NCI-H526 treated with DMSO at 0.1 percent for 48 hours (cell line): Measurements from ENCODE around the gene CACNA2D3.

Source experiments
- DNase-seq: peaks from one replicate; lab custom pipeline; 2025; lab: John Stamatoyannopoulos, UW

Gene CACNA2D3

DNA sequence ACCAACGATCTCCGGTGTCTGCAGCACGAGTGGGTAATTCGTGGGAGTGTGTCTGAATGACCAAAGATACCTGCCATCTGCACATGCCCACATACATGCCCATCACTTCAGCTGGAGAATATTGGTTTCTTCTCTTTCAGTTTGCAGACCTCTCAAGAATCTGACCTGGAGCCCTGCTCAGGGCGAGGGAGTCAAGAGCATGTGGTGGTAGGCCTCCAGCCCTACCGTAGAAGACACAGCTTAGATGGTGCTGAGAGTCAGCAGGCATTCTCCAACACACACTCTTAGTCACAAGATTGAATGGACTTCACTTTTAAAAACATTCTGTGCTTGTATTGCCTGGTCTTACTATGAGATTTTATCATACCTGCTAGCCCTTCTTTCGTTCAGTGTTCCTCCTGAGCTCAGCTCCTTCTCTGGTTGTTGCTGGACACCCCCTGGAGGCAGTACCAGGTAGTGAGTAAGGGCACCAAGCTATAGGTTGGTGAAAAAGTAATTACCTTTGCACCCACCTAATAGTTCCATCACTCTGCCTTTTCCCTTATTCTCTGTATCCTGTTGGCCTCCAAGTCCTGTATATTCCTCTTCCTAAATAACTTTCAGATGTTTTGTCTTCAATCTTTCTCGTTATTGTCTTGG is 252.0 kb downstream of the CACNA2D3 start:
- DNase-seq = peak; percentile 11

DNA sequence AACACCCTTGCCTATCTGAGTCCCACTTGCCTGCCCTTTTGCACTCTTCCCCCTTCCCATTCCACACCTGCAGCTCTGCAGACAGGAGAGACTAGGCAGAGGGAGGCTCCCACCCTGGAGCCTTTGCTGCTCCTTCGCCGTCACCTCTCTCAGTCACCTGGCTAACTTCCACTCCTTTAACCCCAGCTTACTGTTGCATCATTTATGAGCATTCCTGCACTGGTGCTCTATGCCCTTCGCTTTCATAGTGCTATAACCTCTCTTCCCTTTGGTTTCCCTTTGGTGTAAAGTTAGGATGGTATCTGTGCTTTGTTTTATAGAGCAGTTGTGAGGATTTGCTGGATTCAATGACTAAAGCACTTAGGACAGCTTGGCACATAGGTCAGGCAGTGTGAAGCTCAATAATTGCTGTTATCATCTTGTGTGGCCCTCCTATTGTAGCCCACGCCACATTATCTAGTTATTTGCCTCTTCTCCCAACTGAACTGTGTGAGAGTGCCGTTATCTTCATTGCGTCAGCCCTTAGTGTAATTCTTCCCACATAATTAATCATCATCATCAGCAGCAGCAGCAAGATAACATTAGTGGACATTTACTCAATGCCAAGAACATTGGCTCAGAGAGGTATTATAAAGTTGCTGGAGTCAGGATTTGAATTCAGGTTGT is 253.9 kb downstream of the CACNA2D3 start:
- DNase-seq = no peak

DNA sequence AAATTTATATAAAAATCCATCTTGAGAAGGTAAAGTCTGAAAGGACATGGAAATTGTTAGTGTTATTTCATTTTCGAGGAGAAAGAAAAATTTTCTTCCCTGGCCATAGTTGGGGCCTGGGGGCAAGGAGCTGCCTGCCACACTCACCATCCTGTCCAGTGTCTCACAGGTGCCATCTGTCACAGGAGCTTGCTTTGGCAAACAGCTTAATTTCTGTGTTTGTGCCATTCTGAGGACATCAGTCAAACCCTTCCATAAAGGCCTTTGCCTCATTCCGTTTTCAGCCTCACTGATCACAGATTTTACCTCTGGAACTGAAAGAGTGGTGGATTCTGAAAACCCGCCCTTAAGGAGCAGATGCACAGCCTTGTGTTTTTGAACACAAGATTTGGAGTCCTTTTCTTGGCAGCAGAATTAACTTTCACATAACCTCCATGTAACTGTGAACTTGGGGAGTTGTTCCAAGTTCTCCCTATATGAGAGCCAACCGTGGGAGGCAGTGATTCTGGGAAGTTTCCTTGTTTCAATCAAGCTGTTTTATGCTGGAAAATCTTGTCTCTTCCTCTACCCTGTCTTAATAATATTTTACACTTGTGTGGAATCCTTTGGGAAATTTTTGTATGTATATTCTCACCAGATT is 254.7 kb downstream of the CACNA2D3 start:
- no peak for DNase-seq

DNA sequence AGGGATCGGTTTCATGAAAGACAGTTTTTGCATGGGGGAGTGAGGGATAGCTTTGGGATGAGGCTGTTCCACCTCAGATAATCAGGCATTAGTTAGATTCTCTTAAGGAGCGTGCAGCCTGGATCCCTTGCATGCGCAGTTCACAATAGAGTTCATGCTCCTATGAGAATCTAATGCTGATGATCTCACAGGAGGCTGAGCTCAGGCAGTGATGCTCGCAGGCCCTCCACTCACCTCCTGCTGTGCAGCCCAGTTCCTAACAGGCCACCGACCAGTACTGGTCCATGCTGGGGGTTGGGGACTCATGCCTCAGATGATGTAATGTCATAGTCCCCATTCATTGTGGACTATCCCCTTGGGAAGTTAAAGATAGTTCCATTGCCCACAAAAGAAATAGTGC is 255.8 kb downstream of the CACNA2D3 start:
- no peak for DNase-seq

DNA sequence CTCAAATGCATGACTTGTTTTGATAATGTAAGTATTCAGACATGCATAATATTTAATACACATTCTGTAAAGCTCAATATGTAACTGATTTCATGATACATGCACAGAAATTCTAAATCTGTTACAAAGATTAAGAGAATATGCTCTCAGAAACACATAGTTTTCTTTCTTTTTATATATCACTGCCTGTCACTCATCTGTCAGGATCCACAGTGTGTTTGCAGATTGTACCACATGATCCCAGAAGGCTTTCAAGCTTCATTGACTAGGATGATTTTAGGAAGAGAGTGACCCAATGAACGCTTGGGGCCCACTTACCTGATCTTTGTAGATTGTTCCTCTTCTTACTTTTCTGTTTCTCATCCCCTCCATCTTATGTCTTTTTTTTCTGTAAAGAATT is 261.9 kb downstream of the CACNA2D3 start:
- no peak for DNase-seq

DNA sequence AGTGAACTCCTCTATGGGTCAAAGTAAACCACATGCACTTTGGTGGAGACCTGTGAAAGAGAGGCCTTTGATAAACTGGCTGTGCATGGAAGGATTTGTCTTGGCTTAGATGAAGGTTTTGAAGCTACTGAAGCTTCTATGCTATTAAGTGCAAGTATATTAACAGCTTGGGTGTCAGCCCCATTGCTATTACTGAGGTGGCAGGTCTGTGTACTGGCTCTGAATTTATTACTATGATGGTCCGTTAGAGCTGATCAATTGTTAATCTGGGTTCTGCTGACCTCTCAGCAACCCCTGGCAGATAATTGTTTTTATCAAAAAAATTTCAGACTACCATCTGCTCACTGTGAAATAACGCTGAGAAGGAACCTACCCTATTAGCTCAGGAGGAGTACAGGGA is 268.2 kb downstream of the CACNA2D3 start:
- DNase-seq = no peak

DNA sequence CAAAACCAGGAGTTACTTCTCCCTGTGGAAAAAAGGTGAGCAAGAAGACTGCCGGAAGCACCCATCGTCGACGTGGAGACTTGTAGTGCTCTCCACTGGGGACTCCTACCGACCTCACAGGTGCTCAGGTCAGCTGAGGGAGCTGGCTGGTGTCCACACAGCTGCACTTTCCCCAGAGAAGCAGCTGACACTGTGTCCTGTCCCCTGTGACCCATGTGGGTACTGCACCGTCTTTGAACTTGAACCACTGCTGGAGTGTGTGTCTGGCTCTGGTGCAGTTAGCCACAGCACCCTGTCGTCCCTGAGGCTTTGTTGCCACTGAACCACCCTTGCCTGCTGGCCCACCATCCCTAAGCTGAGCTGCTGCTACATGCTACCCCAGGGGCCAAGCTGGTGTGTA is 270.8 kb downstream of the CACNA2D3 start:
- no peak for DNase-seq

DNA sequence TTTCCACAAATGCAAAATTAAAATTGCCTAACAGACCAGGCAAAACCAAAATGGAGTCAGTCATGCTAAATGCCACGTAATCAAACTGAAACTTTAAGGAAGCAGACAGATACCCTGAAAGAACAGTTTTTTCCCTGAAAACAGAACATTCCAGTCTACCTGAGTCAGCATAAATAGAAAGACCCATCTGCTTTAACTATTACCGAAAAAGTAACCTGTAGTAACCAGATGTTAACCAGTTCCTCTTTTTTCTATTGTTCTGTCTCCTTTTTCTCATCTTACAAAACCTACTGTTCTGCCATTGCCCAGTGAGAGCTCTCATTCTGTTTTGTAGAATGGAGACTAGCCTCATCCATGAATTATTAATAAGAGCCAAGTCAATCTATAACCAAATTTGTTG is 286.0 kb downstream of the CACNA2D3 start:
- no peak for DNase-seq

DNA sequence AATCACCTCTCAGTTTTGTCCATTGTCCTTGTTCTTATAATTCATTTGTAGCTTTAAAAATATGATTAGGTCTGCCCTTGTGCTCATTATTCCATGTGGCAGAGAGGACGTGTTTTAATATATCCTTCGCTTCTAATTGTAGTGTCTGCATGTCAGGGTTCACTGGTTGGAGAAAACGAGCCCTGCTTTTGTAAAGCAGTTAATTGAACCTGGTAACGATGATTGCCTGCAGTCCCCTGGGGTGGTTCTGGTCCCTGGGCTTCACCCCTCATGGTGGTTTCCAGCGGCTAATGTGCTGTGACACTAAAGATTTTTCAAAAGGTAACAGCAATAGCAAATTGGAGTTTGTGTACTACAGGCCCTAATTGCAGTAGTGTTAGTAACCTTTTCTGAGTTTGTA is 299.6 kb downstream of the CACNA2D3 start:
- peak; percentile 68 for DNase-seq

DNA sequence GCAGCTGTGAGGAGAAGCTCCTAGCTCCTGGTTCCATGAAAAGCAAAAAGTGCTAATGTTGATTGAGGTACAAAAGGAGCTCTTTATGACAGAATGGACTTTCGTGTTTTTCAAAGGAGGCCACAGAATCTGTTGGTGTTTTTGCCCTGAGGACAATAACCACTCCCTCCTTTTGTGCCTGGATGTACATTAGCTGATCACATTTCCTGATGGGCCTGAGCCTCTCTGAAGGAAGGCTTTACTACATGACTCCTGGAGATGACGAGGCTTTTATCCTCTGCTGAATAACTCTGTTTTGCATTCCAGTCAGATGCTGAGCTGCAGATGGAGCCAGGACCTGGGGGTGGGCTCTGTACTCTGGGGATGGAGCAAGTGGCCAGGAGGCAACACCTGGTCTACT is 301.9 kb downstream of the CACNA2D3 start:
- peak; percentile 71 for DNase-seq

DNA sequence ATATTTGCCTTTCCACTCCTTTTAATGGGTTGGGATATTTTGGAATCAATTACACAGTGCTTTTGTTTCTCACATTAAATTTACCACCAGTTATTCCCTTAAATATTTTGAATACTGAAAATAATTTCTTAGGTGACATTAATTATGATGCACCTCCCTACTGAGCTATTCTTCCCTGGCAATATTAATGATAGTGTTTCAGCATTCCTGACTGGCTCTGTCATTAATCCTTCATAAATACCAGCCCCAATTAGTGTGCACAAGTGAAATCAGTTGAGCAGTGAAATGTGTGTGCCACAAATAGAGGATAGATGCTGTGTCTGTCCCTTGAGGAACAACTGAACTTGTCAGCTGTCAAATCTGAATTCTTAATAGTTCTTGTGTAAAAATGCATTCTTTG is 304.0 kb downstream of the CACNA2D3 start:
- DNase-seq = no peak

DNA sequence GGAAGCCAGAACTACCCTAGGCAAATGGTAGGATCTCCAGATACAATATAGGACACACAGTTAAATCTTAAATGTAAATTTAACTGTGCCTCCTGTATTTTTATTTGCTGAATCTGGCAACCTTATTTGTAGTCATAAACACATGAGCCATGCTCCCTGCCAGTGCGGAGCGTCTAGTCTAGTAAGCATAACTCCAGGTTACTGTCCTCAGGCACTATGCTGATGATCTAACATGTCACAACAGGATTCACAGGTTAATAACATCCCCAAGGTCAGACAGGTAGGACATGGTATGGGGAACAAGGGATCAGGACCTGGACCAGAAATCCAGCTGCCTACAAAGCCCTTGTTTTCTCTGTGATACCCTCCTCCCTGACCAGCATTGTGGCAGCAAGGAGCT is 305.1 kb downstream of the CACNA2D3 start:
- DNase-seq = peak; percentile 60

DNA sequence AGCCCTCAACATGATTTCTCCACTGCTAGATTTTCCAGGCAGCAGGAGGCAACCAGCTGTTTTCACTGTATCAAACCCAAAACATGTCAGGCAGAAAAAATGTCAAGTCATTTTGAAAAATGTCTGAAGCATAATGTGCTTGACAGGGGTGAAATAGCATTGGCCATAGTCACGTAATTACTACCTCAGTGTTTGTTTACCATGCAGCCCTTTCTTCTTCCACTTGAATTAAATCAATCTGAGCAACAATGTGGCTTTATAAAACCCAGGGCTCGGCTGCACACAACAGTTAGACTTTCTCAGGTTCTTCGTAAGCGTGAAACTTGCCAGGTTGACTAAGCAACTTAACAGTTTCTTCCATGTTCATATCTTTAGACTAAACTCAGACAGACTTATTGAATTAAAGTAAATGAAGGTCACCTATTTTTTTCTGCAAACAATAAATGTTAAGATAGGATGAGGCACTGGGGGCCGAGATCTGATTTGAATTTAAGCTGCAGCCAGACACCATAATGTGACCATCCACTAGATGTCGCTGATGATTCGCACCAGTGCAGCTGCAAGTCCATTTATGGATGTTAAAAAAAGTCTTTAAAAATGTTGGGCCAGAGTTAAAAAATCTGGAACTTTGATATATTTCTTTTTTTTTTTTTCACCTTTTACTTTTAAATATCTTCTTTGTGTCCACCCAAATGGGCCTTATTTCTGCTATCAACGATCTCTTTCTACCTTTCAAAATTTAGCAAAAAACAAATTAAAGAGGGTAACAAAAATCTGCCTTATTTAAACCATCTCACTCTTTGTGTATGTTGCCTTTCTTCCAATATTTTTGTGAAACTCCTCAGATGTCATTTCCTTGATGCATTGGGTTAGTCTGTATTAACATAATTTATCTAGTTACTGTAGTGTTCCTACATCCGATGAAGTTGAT is 305.9 kb downstream of the CACNA2D3 start:
- DNase-seq = peak; percentile 45

DNA sequence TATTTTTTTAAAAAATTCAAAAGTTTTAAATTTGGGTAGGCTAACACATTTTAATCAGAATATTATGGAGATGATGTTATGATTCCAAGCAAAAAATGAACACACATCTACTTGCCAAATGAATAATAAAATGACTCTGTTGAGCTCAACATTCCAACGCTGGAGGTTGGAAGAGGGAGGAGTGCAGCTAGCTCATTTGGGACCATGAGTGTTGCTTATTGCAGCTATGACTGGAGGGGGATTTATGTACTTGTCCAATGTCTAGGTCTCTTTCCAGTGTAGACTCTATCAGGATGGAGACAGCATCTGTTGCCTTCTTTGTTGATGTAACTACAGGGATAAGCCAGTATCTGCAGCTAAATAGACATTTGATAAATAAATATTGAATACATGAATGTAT is 310.6 kb downstream of the CACNA2D3 start:
- DNase-seq = no peak

DNA sequence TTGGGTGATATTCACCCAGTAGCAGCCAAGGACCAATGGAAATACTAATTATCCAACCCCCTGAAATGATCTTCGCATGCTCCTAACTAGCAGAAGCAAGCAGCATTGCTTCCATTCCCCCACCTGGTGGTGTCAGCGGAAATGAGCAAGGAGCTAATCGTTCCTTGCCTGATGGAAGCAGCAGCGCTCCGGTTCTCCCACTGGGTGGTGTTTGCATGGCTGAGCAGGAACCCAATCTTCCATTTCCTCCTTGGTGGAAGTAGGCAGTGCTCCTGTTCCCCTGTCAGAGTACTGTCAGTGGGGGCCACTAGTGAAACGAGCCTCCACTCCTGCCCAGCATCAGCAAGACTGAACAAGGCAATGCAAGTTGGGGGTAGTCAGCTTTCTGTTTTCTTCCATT is 311.5 kb downstream of the CACNA2D3 start:
- peak; percentile 24 for DNase-seq

DNA sequence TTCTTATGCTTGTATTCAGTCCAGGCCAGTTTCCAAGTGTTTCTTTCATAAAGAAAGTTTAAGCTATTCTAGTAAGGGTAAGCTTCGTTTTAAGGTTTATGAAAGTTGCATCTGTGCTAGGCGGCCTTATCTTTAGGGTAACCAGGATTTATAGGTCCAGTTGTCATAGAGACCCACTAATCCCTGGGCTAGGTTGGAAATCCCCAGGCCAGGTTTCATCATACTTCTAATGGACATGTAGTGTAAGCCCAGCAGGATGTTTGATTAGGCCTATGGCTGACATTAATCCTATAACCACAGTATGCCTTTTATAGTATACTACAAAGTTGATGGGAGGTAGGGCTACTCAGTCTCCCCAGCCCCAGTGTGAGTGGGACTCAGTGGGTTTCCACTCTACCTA is 312.4 kb downstream of the CACNA2D3 start:
- no peak for DNase-seq

DNA sequence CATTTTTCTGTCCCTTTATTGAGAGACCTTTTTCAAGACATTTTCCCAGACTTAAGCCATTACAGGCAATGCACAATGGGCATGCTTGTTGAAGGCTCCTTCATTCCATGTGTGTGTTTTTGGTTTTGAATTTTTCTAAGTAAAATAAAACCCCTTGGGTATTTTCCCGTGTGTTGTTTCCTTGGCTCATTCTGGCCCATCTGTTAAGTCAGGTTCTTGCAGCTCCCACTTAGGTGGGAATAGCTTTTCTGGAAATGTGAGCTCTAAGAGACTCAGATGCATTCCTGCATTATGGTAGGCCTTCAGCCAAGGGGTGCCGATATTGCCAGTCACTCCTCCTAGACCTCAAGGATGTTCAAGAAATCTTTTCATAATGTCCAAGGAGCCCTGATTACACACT is 314.9 kb downstream of the CACNA2D3 start:
- no peak for DNase-seq

DNA sequence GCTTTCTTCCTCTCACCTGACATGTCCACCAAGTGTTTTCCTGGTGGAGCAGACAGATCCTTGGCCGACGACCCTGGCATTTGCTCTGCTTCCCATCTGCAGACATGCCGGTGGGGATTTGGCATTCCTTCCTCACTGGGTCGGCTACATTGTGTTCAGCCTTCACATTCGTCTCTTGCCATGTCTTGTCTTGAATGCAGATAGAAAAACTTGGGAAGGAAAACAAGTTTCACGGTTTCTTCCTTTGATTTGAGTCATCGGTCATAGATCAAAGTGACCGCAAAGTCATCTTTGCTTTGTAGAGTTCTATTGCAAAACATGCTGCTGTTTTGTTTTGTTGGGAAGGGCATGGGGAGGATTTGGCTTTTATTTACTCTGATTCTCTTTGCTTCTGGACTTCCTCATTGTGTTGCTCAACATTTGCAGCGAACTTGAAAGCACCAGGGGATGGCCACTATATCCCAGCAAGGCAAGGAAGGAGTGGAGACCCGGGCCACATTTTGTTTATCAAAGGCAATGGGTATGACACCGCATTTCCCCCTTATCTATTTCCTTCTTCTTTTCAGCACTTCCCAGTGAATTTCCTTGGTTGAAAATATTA is 321.3 kb downstream of the CACNA2D3 start:
- DNase-seq = no peak

DNA sequence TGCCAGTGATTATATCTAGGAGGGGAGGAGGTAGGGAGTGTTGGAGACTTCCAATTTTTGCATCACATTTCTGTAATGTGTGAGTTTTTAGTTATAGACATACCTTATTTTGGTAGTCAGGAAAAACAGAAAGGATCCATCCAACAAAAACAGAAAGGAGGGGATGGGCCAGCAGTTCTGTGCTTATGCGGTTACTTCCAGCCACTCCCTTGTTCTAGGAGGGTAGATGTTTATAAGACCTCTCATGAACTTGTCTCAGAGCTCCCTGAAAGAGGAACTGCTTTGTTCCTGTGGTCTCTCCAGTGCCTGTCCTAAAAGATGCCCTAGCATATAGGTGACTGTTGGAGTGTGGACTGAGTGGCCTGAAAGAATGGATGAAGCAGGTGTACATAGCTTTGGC is 323.3 kb downstream of the CACNA2D3 start:
- DNase-seq = no peak

DNA sequence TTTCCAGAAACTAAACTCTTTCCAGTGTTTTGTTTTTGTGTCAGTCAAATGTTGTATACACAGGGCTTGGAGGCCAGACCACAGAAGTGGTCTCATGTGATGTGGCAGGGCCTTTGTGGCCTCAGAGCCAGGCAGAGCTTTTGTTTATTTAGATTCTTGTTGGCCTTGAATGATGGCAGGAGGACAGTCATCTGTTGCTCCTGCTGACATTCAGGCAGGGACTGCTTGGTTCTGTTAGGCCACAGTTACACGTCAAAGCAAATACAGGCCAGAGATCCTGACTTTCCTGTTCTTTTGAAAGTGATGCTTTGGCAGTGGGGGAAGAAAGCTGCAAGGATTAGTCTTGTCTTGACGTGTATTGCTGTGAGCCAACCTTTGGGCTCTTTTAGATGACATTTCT is 325.1 kb downstream of the CACNA2D3 start:
- no peak for DNase-seq

DNA sequence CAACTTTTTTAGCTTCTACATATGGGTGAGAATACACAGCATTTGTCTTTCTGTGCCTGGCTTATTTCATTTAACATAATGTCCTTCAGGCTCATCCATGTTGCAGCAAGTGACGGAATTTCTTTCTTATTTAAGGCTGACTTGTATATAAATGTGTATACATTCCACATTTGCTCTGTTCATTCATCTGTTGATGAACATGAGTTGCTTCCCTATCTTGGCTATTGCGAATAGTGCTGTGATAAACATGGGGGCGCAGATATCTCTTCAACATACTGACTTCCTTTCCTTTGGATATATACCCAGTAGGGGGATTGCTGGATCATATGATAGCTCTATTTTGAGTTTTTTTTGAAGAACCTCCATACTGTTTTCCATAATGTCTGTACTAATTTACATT is 332.5 kb downstream of the CACNA2D3 start:
- DNase-seq = no peak

DNA sequence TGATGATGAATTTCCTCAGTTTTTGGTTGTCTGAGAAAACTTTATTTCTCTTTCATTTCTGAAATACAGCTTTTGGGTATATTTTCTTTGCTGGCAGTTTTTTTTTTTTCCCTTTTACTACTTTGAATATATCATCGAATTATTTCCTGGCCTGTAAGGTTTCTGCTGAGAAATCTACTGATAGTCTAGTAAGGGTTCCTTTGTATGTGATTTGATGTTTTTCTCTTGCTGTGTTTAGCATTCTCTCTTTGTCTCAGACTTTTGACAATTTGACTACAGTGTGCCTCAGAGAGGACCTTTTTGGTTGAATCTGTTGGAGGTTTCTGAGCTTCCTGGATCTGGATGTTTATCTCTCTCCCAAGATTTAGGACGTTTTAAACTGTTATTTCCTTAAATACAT is 336.0 kb downstream of the CACNA2D3 start:
- no peak for DNase-seq
